ENCODE measurements around the gene FBF1. TPM values are rescaled to one million over a fixed set of nuclear protein-coding genes. Genes with fewer than 3 reads are reported as not detected.

The FBF1 gene
- total and polyA plus RNA-seq, 9 of the 15 experiments (the other 6 are each of a cell fraction or from before 2014, with no cell fraction given): 0.46 to 14.9 (median 7.5) TPM

GRCh38 chr17:75891605-75892555 lies 49.0 kb downstream of the FBF1 start:
- POLR2A ChIA-PET: interaction anchor here (0.7 to 15.9 kb wide), 5 partner anchors 15 to 313 kb away, joined by 3 to 169 read pairs (median 3); partner anchors contain the start of gene TRIM47
- Histone ChIP-seq H3K79me2 (ENCODE audit: control insufficient read depth, insufficient read depth, low read length) (peaks cover 31% of the 10 kb centered on the region), H4K20me1 (replicated peaks; ENCODE audit: control insufficient read depth, insufficient read depth, low read length) (no peaks in the 10 kb centered on the region), H3K27ac (ENCODE audit: extremely low read depth, low read depth, low read length) (no peak overlapping the region), H3K4me1 (replicated peaks in 1 of 2; ENCODE audit: control insufficient read depth in 2 of 2, insufficient read depth in 2 of 2, low read length in 2 of 2) (peaks cover 10 to 66% of the 10 kb centered on the region in 2 experiments; a peak in 4 of 5 replicates), H3K27me3 (ENCODE audit: control insufficient read depth in 2 of 2, insufficient read depth in 2 of 2, low read length in 2 of 2) (no peaks in the 10 kb centered on the region), H3K4me2 (ENCODE audit: insufficient read depth, low read length) (no peak overlapping the region), H3K9me1 (ENCODE audit: control insufficient read depth, insufficient read depth, low read length) (peaks cover 4% of the 10 kb centered on the region), H3K4me3 (no peak overlapping the region), H3K36me3 (ENCODE audit: control insufficient read depth, insufficient read depth, low read length) (peaks cover 34% of the 10 kb centered on the region; the same call in 1 of the 3 replicates), H2AFZ (ENCODE audit: low read depth, low read length) (no peak overlapping the region), H3K9ac (ENCODE audit: insufficient read depth in 1 of 2, low read depth in 2 of 2, low read length in 2 of 2) (peak overlapping the region in 1 of 2 experiments; percentile 80; a peak in 2 of 4 replicates), H3K9me3 (replicated peaks; ENCODE audit: control insufficient read depth, insufficient read depth, low read depth, low read length) (no peaks in the 10 kb centered on the region)
- CTCF ChIA-PET (ENCODE audit: low intra/inter-chr PET ratio): no interaction called here
- BruUV-seq (replicated peaks): no TSS peak
- in situ Hi-C loops (cut with MboI): no loop called here
- DNase-seq (ENCODE audit: extremely low read depth in 1 of 4, low spot score in 3 of 4) (no peak), FAIRE-seq (no peak), ATAC-seq (no peak)
- TF ChIP-seq SLC30A9 (CRISPR knock-in tag; IDR thresholded peaks at IDR 0.05) (no peak), ARID2 (IDR thresholded peaks at IDR 0.05) (no peak), NFIC (IDR thresholded peaks at IDR 0.05) (peak; percentile 37; the same call in 1 of the 2 replicates), EWSR1 (IDR thresholded peaks at IDR 0.05; ENCODE audit: borderline replicate concordance, low read depth, partially characterized antibody) (no peak), RBFOX2 (IDR thresholded peaks at IDR 0.05; ENCODE audit: low read depth, low read length) (peak; percentile 14; the same call in 1 of the 2 replicates), NEUROD1 (IDR thresholded peaks at IDR 0.05; ENCODE audit: borderline replicate concordance, low read depth, low read length, partially characterized antibody) (no peak), POLR2B (IDR thresholded peaks at IDR 0.05; ENCODE audit: low read depth, partially characterized antibody) (peak; percentile 27), ATF2 (CRISPR knock-in tag; IDR thresholded peaks at IDR 0.05) (no peak), POLR2G (IDR thresholded peaks at IDR 0.05; ENCODE audit: low read depth, low read length) (peak; percentile 52), SMAD2 (IDR thresholded peaks at IDR 0.05; ENCODE audit: low read depth, low read length) (no peak)
- TF ChIP-seq, protein P1, sequence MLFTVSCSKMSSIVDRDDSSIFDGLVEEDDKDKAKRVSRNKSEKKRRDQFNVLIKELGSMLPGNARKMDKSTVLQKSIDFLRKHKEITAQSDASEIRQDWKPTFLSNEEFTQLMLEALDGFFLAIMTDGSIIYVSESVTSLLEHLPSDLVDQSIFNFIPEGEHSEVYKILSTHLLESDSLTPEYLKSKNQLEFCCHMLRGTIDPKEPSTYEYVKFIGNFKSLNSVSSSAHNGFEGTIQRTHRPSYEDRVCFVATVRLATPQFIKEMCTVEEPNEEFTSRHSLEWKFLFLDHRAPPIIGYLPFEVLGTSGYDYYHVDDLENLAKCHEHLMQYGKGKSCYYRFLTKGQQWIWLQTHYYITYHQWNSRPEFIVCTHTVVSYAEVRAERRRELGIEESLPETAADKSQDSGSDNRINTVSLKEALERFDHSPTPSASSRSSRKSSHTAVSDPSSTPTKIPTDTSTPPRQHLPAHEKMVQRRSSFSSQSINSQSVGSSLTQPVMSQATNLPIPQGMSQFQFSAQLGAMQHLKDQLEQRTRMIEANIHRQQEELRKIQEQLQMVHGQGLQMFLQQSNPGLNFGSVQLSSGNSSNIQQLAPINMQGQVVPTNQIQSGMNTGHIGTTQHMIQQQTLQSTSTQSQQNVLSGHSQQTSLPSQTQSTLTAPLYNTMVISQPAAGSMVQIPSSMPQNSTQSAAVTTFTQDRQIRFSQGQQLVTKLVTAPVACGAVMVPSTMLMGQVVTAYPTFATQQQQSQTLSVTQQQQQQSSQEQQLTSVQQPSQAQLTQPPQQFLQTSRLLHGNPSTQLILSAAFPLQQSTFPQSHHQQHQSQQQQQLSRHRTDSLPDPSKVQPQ (CRISPR knock-in tag; IDR thresholded peaks at IDR 0.05; ENCODE audit: borderline replicate concordance): no peak
- intact Hi-C loops (cut with micrococcal nuclease): no loop called here
- WGBS (ENCODE audit: insufficient coverage, low coverage, missing lambda C conversion rate): 83% methylated on average over 25 of the region's 32 CpGs
